T-helper 2 cell treated with Interferon-gamma antibody and Interleukin-4, amounts not matched to agents 5 μg/mL and 100 μg/mL, for 36 hours (primary cell): ENCODE data around the gene GAPDH.
A peak's percentile ranks its signal among the peaks of the same experiment; 100 is the strongest.

Experiments used
- DNase-seq: peaks from one replicate; pipeline ENCODE4 v3.0.0; 2021; ENCODE audit warnings: low spot score
- H3K27ac Mint-ChIP-seq: one replicate; pipeline ENCODE4 v1.8.0; 2021; ENCODE audit warnings: mild to moderate bottlenecking, mixed read lengths
- H3K27me3 Mint-ChIP-seq: one replicate; pipeline ENCODE4 v1.8.0; 2021; ENCODE audit warnings: low read depth, mixed read lengths
- H3K36me3 Mint-ChIP-seq: one replicate; pipeline ENCODE4 v1.8.0; 2021; ENCODE audit warnings: low read depth, mixed read lengths
- H3K4me1 Mint-ChIP-seq: one replicate; pipeline ENCODE4 v1.8.0; 2021; ENCODE audit warnings: low read depth, mixed read lengths
- H3K4me3 Mint-ChIP-seq: one replicate; pipeline ENCODE4 v1.8.0; 2022; ENCODE audit warnings: mild to moderate bottlenecking, moderate library complexity, mixed read lengths
- H3K9me3 Mint-ChIP-seq: one replicate; pipeline ENCODE4 v1.8.0; 2021; ENCODE audit warnings: mixed read lengths

Gene GAPDH

DNA sequence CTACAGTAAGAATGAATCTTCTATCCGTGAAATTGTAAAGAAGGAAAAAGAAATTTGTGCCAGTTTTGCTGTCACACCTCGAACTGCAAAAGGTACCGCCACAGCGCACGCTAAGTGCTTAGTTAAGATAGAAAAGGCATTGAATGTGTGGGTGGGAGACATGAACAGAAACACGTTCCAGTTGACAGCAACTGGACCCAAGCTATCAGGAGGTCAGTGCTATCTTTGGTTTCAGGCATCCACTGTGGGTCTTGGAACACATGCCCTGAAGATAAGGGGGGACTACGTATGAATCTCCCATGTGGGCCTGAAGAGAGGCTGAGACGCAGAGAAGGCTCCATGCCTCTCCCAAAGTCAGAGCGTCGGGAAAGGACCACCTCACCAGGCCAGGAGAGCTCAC, 11.7 kb downstream of the GAPDH start:
- no peaks in the 10 kb centered on the region for H3K9me3 Mint-ChIP-seq
- no peak overlapping the region for H3K4me3 Mint-ChIP-seq
- H3K27ac Mint-ChIP-seq: no peak overlapping the region
- H3K4me1 Mint-ChIP-seq: peaks cover 17% of the 10 kb centered on the region
- peaks cover 29% of the 10 kb centered on the region for H3K36me3 Mint-ChIP-seq
- H3K27me3 Mint-ChIP-seq: no peaks in the 10 kb centered on the region
- no peak for DNase-seq

DNA sequence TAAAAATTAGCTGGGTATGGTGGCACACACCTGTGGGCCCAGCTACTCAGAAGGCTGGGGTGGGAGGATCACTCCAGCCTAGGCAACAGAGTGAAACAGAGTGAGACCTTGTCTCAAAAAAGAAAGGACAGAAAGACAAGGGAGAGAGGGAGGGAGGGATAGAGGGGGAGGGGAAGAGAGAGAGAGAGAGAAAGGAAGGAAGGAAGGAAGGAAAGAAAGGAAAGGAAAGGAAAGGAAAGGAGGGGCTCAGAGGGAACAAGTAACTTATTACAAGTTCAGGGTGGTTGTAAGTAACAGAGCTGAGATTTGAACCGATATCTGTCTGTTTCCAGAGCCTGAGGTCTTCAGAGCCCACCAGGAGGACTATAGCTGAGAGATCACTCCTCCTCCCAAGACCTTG, 13.2 kb downstream of the GAPDH start:
- no peak overlapping the region for H3K27ac Mint-ChIP-seq
- H3K4me3 Mint-ChIP-seq: no peak overlapping the region
- peaks cover 32% of the 10 kb centered on the region for H3K36me3 Mint-ChIP-seq
- peaks cover 15% of the 10 kb centered on the region for H3K4me1 Mint-ChIP-seq
- H3K27me3 Mint-ChIP-seq: no peaks in the 10 kb centered on the region
- DNase-seq: no peak
- H3K9me3 Mint-ChIP-seq: no peaks in the 10 kb centered on the region

DNA sequence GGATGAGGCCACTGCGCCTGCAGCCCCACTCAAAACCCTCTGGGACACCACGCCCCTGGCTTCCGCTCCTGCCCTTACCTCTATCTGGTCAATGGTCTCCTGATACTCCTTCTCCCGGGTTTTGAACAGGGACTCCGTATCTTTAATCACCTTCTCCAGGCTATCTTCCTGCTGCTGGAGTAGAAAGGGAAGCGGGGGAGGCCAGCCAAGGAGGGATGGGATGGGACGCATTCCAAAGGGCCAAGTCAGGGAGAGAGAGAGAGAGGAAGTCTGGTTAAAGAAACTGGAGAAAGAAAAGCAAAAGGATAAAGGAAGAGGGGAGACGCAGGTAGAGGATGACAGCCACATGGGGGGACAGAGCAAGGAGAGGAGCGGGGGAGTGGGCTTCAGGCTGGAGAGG, 13.7 kb downstream of the GAPDH start:
- no peaks in the 10 kb centered on the region for H3K9me3 Mint-ChIP-seq
- DNase-seq: no peak
- no peak overlapping the region for H3K4me3 Mint-ChIP-seq
- H3K27ac Mint-ChIP-seq: no peak overlapping the region
- H3K27me3 Mint-ChIP-seq: no peaks in the 10 kb centered on the region
- H3K36me3 Mint-ChIP-seq: peaks cover 35% of the 10 kb centered on the region
- H3K4me1 Mint-ChIP-seq: peaks cover 17% of the 10 kb centered on the region

DNA sequence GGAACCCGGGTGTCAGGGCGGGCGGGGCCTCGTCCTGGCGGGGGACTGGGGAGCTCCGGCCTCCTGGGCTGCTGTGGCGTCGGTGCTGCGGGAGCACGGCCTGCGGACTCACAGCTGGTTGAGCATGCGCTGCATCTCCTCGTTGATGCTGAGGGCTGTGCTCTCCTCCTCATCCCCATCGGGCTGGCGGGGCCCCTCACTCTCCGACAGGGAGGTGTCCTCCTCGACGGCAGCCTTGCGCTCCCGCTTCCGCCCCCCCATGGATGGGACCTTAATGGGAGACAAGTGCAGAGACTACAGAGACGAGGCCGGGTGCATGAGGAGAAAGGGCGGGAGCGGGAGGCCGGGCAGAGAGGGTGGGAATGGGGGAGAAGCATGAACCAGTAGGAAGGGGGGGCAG, 14.2 kb downstream of the GAPDH start:
- no peak for DNase-seq
- Mint-ChIP-seq H3K27ac (no peak overlapping the region), H3K9me3 (no peaks in the 10 kb centered on the region), H3K4me1 (peaks cover 22% of the 10 kb centered on the region), H3K27me3 (no peaks in the 10 kb centered on the region), H3K4me3 (no peak overlapping the region), H3K36me3 (peaks cover 36% of the 10 kb centered on the region)

DNA sequence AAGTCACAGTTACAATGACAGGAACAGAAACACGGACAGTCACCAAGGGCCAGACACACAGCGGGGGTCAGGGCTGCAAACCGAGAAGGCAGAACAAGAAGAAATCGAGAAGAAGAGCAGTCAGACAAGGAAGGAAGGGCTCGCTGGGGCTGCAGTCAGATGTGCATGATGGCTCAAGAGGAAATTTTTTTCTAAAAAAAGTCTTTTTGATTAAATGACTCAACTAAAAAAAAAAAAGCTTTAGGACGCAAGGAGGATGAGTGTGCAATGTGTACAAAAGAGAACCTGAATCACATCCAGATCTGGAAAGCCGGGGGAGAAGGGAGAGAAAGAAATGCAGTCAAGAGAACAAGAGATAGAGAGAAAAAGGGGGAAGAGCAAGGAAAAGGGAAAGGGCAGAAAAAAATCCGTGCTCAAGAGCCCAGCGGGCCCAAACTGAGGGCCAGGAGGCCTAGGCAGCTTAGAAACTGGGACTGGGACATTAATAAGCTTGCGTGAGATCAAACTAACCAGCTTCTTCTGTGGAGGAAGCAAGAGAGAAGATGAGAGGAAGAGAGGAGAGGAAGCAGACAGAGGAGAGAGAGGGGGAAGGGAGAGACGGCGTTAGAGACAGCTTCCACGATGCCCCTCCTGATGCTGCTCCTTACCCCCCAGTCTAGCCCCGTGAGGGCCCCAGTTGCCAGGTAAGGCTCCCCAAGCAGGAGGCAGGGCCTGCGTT, 14.8 kb downstream of the GAPDH start:
- H3K27ac Mint-ChIP-seq: peak overlapping the region; percentile 17
- DNase-seq: no peak
- peaks cover 38% of the 10 kb centered on the region for H3K36me3 Mint-ChIP-seq
- H3K4me1 Mint-ChIP-seq: peaks cover 27% of the 10 kb centered on the region
- no peaks in the 10 kb centered on the region for H3K27me3 Mint-ChIP-seq
- H3K9me3 Mint-ChIP-seq: no peaks in the 10 kb centered on the region
- H3K4me3 Mint-ChIP-seq: no peak overlapping the region

DNA sequence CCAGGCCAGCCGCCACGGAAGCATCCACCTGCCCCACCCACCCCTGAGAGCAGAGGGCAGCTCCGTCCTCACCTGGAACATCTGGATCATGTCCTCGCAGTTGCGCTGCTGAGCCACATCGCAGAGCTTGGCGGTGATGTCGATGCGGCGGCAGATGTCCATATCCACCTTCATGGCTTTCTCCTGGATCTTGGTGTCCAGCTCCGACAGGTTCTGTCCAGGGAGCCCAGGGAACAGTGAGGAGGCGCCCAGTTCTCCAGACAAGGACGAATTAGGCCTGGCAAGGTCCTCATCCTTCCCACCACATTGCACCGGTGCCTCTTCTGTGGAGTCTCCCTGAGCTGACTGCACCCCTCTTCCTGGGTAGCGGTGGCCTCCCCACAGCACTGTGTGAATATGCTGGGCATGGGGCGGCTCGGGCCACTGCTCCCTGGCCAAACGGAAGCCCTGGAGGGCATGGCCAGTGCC, 15.4 kb downstream of the GAPDH start:
- no peak for DNase-seq
- Mint-ChIP-seq H3K4me1 (peaks cover 33% of the 10 kb centered on the region), H3K27me3 (no peaks in the 10 kb centered on the region), H3K9me3 (no peaks in the 10 kb centered on the region), H3K27ac (no peak overlapping the region), H3K4me3 (no peak overlapping the region), H3K36me3 (peaks cover 35% of the 10 kb centered on the region)

DNA sequence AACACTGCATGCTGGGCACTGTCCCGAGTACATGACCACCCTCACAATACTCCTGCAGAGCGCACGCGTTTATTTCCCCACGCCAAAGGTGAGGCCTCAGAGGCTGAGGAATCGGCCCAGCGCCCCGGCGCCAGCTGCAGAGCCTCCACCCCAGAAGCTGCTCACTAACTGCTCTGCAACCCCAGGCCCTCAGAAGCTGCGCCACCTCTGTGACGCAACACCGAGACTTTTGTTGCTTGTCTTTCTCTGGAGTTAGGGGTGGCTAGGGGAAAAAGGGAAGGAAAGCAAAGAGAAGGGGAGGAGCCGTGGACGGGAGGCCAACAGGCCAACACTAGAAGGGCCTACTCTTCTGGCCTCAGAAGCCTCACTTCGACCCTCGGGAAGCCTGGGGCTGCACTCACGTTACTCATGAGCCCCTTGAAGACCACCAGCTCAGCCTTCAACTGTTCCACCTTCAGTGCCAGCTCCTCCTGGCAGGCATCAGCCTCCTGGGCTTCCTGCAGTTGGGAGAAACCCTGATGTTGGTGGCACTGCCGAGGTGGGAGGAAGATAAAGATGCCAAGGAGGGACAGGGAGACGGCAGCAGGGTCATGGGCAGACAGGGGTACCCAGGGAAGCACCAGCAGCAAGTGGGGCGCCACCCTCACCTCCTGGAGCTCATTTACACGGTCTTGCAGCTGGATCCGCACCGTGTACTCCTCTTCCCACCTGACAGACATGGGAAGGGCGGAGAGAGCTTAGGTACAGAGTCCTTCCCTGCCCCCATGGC, 16.2 kb downstream of the GAPDH start:
- Mint-ChIP-seq H3K4me1 (peaks cover 38% of the 10 kb centered on the region), H3K4me3 (no peak overlapping the region), H3K36me3 (peaks cover 40% of the 10 kb centered on the region), H3K27me3 (no peaks in the 10 kb centered on the region), H3K9me3 (no peaks in the 10 kb centered on the region), H3K27ac (no peak overlapping the region)
- DNase-seq: no peak

DNA sequence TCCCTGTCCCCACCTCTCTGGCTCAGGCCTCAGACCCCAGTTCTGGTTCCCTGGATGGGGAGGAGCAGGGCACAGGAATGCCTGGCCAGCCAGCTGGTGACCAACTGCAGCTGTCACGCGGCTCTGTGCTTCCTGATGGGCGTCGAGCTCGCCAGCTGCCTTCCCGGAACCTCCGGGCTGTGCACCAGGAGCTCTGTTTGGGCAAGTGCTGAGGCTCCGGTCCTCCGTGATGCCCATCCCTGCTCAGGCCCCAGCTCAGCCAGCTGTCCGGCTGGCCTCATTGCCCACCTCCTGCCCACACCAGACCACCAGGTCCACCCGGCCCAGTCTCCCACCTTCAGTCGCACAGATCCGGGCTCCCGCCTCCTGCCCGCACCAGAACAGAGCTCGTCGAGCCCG, 16.7 kb downstream of the GAPDH start:
- no peaks in the 10 kb centered on the region for H3K9me3 Mint-ChIP-seq
- no peak overlapping the region for H3K27ac Mint-ChIP-seq
- DNase-seq: no peak
- no peaks in the 10 kb centered on the region for H3K27me3 Mint-ChIP-seq
- H3K36me3 Mint-ChIP-seq: peaks cover 35% of the 10 kb centered on the region
- H3K4me1 Mint-ChIP-seq: peaks cover 38% of the 10 kb centered on the region
- H3K4me3 Mint-ChIP-seq: no peak overlapping the region

DNA sequence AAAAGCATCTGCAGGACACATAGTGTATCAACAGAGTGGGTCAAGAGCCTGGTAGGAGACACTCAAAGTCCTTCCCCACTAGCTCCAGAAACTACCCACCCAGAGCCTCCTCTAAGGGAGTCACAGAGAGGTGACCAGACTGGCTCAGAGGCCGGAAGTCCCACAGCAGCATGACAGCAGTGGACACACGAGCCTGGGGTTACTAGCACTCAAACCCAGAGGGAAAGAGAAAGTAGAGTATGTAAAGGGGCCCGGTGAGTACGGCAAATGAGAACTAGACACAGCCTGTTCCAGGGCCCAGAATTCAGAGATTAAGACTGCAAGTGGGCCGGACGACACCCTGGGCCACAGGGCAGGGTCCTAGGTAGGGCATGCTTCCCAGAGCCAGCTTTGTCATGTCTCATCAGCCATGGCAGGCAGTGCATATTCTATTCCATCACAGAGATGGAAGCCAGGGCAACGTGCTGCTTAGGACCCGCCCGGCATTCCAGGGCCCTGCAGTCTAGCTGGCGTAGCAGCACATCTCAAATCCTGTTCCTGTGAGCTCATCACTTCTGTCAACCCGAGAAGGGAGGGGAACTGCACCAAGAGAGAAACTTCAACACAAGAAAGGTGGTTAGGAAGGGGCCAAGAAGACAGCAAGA, 17.3 kb downstream of the GAPDH start:
- peaks cover 36% of the 10 kb centered on the region for H3K36me3 Mint-ChIP-seq
- no peak overlapping the region for H3K4me3 Mint-ChIP-seq
- peaks cover 41% of the 10 kb centered on the region for H3K4me1 Mint-ChIP-seq
- H3K9me3 Mint-ChIP-seq: no peaks in the 10 kb centered on the region
- no peaks in the 10 kb centered on the region for H3K27me3 Mint-ChIP-seq
- no peak for DNase-seq
- peak overlapping the region; percentile 36 for H3K27ac Mint-ChIP-seq

DNA sequence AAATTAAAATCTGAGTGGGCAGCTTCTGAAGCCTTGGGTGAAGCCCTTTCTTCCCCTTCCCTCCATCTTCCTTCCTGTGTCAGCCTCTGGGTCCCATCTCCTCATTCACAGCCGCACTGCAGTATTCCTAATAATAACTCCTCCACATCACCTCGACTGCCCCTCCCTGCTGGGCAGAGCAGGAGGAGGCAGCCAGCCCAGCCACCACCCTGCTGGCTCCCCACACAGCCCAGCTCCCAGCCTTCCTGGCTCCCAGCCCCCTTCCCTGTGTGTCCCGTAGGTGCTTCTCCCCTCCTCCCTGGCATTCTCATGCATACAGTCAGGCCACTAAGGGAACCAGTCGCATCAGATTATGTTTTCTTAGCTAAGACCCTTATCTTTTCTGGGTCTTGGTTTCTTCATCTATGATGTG, 17.8 kb downstream of the GAPDH start:
- Mint-ChIP-seq H3K36me3 (peaks cover 36% of the 10 kb centered on the region), H3K27ac (no peak overlapping the region)
- DNase-seq: no peak

DNA sequence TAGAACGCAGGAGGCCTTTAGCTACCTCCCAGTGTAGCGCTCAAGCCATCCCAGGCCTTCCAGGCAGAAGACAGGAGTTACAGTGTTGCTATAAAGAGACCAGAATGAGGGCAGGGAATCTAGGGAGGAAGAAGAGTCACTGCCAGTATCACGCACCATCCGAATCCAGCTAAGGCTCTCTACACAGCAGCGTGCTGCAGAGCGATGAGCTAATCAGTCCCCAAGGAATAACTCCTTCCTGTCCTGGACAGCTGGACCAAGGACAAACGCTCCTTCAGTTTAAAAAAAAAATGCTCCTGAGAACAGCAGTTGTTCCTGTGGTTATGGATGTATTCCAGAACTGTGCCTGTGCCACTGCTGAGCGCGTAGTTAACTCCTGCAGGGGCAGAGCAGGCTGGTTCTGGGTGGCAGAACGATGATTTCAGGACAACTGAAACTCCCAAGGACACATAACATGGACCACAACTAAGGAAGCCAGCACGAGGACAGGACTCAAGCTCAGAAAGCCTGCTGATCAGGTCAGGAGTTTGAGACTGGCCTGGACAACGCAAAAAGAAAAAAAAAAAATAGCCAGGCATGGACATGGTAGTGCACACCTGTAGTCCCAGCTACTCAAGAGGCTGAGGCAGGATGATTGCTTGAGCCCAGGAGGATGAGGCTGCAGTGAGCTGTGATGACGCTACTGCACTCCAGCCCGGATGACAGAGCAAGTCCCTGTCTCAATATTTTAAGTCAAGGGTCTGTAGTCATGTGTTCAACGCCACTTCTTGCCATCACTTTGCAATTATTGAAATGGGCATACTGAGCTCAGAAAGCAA, 18.9 kb downstream of the GAPDH start:
- Mint-ChIP-seq H3K36me3 (peaks cover 41% of the 10 kb centered on the region), H3K4me3 (peak overlapping the region; percentile 32), H3K27ac (no peak overlapping the region), H3K27me3 (no peaks in the 10 kb centered on the region), H3K4me1 (peaks cover 45% of the 10 kb centered on the region), H3K9me3 (no peaks in the 10 kb centered on the region)
- no peak for DNase-seq

More for the DNA sequence above, 17.8 kb downstream of the GAPDH start:
- H3K27me3 Mint-ChIP-seq: no peaks in the 10 kb centered on the region
- no peak overlapping the region for H3K4me3 Mint-ChIP-seq
- H3K4me1 Mint-ChIP-seq: peaks cover 42% of the 10 kb centered on the region
- H3K9me3 Mint-ChIP-seq: no peaks in the 10 kb centered on the region

DNA sequence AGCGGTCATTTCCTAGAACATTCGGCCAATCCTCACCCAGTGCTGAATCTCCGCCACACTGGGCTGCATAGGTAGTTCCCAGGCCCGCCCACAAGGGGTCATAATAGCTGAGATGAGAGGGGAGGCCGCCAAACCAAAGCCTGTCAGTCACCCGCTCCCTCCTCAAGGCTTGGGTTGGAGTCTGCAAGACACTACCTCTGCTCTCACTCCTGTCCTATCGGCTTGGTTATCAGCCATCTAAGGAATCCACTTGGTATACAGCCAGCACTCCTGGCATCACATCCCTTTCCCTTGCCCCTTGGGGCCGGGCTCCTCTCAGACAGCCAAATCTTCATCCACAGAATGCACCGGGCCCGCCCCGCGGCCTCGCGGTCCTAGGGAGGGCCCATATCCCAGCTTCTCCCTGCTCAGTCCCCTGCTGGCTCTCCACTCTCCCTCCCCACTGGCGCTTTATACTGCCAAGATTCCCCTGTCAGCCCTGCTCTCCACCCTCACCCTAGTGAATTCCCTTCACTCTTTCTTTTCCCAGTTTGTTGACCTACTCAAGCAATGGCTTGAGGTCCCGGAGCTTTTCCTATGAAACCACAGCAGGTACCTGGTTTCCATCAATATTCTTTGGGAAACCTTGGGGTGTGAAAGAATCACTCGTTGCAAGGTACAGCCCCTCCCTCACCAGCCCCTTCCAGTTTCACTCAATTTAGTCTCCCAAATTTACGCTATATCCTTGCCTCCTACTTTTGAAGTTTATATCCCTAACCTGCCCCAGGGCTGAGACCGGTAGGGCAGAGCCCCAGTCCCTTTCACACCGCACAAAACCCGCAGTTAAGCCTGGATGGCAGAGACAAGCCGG, 20.1 kb downstream of the GAPDH start:
- Mint-ChIP-seq H3K27me3 (no peaks in the 10 kb centered on the region), H3K4me1 (peaks cover 45% of the 10 kb centered on the region), H3K4me3 (peak overlapping the region; percentile 93), H3K27ac (no peak overlapping the region), H3K9me3 (no peaks in the 10 kb centered on the region), H3K36me3 (peaks cover 38% of the 10 kb centered on the region)
- DNase-seq: peak; percentile 56
